ENCODE results near the gene PTPRM.

Gene PTPRM

GRCh38 chr18:7669361-7669760 is 102.2 kb downstream of the PTPRM start:
- DNase-seq (ENCODE audit: low read depth): no peak

DNA sequence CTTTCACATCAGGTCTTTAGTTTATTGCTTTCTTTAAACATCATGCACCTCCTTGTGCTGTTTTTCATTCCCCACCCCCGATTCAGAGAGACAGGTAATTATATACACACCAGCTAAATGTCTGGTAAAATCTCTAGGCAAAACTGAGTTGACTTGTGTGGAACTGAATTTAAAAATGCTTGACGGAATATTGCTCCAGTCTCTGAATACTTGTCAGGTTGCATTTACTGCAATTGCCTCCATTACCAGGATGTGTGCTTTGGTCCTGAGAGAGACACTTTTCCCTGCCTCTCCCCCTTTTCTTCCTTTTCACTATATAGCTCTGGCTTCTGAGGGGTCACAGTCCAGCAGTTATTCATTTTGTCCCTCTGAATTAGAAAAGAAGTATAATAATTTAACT is 104.0 kb downstream of the PTPRM start:
- no peak for DNase-seq (ENCODE audit: low read depth)

DNA sequence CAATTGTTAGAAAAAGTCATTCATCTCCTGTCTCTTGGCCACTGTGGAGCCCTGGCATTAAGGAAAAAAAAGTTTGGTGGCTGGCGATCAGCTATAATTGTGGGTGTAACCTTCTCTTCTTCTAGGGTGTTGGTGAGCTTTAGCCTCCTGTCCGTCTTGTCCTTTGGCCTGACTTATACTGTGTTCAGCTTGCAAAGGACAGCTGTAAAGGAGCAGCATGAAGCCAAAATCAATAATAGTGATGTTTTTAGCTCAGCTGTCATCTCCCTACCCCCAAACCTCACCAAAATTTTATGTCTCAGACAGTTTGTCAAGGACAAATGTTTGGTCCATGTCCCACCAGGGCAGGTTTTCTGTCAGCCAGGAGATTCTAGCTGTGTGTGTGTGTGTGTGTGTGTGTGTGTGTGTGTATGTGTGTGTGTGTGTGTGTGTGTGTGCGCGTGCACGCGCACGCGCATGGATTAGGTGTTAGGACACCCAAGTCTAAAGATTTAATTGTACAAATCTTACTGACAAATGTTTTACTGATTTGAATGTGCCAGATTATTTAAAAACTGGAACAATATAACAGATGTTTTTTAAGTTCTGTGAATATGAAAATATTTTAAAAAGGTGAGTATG is 109.2 kb downstream of the PTPRM start:
- no peak for DNase-seq (ENCODE audit: low read depth)

DNA sequence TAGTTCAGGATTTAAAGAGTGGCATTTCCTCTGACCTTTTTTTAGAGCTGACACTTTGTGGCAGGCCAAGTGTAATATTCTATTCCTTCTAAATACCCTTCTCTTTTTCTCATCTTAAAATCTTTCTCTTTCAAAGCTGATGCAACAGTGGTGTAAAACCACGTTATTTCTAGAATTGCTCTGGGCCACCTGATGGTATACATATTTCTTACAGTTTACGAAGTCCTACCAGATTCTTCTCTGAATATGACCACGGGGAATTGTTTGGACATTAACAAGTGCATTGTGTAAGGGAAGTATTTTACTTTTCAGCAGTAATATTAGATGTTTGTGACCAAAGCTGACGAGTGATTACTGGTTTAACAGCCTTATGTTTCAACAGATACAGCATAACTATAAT is 109.9 kb downstream of the PTPRM start:
- no peak for DNase-seq (ENCODE audit: low read depth)

DNA sequence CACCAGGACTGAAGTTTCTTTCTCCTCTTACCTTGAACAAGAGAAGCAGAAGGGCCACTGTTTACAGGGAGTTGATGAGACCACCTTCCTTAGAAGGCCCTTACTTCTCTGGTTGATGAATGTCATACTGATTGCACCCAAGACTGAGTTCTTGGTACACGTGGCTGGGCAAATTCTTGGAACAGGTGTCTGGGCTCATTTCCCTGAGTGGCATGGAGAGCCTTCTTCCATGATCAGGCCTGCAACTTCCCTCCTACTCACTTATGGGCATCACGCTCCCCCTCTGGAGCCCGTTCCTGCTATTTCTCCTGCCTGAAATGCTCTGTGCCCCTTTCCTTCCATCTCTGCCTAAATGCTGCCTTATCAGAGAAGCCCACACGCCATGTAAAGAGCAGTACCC is 110.3 kb downstream of the PTPRM start:
- no peak for DNase-seq (ENCODE audit: low read depth)

DNA sequence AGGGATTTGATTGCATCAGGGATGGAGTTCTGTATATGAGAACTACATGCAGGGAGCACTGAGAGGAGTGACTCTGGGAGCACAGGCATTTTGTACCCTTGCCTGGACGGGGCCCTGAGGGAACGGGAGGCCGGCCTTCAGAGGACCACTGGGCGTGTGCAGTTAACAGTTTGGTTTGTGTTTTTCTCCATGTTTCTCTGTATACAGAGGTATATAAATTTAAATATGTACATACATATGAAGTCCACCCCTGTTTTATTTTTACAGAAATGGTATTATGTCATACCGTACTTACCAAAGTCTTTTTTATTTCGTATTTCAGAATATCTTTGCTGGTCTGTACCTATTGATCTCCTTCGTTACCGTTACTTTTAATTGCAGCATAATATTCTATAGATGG is 111.3 kb downstream of the PTPRM start:
- DNase-seq (ENCODE audit: low read depth): no peak

- DNase-seq (ENCODE audit: low read depth): no peak
These were observed 111.7 kb downstream of the PTPRM start for GRCh38 chr18:7678801-7679200.

GRCh38 chr18:7681298-7681697 is 114.2 kb downstream of the PTPRM start:
- DNase-seq (ENCODE audit: low read depth): no peak

GRCh38 chr18:7682321-7682720 is 115.2 kb downstream of the PTPRM start:
- no peak for DNase-seq (ENCODE audit: low read depth)

- no peak for DNase-seq (ENCODE audit: low read depth)
These were observed 116.6 kb downstream of the PTPRM start for GRCh38 chr18:7683753-7684152.

DNA sequence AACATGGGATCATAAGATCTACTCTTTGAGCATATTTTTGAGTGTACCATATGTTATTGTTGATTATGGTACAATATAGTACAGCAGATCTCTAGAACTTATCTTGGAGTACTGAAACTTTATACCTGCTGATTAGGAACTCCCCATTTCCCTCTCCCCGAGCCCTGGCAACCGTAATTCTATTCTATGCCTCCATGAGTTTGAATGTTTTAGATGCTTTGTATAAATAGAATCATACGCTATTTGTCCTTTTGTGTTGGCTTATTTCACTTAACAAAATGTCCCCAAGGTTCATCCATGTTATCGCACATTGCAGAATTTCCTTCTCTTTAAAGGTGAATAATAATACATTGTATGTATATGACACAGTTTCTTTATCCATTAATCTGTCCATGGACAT is 117.2 kb downstream of the PTPRM start:
- DNase-seq (ENCODE audit: low read depth): no peak

DNA sequence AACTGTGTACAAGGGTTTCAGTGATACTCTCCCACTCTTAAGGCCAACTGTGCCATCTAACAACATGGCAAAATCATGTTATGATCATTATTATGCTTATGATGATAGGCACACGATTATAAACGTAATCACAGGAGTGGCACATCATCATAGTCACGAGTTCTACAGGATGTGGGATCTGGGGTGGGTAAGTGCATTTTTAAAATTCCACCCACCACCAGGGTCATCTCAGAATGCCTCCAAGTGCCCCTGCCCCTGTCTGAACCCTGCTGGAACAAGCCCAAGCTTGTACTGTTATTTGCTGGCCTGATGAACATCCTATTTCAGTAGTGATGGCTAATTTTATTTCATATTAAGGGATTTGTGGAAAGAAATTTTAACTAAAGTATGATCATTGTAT is 117.8 kb downstream of the PTPRM start:
- DNase-seq (ENCODE audit: low read depth): no peak

- no peak for DNase-seq (ENCODE audit: low read depth)
These were observed 119.2 kb downstream of the PTPRM start for GRCh38 chr18:7686278-7686677.

GRCh38 chr18:7688580-7688979 is 121.5 kb downstream of the PTPRM start:
- DNase-seq (ENCODE audit: low read depth): no peak

GRCh38 chr18:7691206-7691605 is 124.1 kb downstream of the PTPRM start:
- no peak for DNase-seq (ENCODE audit: low read depth)

DNA sequence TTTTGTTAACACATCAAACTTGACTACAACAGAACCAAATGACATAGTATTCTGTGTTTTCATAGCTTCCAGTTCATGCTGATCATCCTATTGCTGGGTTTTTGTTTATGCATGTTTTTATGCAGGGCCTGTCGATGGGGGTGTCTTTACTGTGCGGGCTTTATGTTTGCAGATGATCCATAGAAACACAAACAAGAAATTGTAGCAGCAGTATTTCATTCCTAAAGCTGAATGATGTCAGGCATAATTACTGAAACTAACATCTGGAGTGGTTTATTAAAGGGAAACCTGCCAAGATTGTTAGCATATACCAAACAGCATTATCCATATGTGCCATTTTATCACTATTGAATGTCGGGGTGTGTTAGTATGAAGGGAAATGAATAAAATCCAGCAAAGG is 129.7 kb downstream of the PTPRM start:
- DNase-seq (ENCODE audit: low read depth): no peak

DNA sequence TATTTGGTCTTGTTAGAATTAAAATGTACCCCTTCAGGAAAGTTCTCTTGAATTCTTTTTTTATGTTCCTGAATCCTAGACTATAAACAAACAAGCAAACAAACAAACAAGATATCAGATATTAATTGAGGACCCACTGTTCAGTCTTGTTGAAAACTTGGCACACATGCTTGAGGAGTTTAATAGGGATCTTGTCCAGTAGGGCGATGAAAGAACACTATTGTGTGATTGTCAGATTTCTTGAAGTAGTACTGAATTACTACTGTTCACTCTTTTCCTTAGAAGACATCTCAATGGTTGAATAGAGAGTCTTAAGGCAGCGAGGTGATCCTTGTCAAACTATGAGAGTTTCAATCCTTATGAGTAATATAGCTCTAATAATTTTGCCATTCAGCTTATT is 130.2 kb downstream of the PTPRM start:
- DNase-seq (ENCODE audit: low read depth): no peak

DNA sequence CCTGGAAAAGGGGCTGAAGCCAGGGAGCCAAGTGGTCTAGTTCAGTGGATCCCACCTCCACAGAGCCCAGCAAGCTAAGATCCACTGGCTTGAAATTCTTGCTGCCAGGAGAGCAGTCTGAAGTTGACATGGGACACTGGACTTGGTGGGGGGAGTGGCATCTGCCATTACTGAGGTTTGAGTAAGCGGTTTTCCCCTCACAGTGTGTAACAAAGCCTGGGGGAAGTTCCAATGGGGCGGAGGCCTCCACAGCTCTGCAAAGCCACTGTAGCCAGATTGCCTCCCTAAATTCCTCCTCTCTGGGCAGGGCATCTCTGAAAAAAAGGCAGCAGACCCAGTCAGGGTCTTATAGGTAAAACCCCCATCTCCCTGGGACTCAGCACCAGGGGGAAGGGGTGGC is 144.4 kb downstream of the PTPRM start:
- no peak for DNase-seq (ENCODE audit: low read depth)

GRCh38 chr18:7720395-7720794 is 153.3 kb downstream of the PTPRM start:
- no peak for DNase-seq (ENCODE audit: low read depth)

DNA sequence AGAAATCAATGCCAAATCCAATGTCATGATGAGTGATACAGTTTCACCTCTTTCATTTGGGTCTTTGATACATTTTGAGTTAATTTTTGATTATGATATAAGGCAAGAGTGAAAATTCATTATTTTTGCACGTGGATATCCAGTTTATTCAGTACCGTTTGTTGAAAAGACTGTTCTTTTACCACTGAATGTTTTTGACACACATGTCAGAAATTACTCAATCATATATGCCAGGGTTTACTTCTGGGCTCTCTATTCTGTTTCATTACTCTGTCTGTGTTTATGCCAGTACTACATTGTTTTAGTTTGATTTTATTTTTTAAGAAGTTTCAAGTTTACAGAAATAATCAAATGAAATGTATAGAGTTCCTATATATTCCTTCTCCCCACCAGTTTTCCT is 154.4 kb downstream of the PTPRM start:
- no peak for DNase-seq (ENCODE audit: low read depth)

DNA sequence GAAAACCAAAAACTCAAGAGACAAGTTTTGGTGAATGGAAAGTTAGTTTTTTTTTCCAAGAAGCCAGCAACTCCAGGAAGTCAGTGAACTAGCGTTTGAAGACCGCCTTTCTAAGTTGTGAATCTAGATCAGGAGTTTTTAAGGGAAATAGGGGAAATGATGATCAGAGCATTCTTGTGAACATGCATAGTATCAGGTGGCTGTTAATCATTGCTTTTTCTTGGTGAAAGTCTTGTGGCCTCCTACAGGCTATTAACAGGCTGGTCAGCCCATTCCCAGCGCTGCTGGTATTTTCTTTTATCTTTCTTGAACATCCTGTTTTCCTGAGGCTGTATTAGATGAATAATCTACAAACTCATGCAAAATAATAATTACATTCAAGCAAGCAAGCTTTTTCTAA is 155.8 kb downstream of the PTPRM start:
- no peak for DNase-seq (ENCODE audit: low read depth)

- DNase-seq (ENCODE audit: low read depth): no peak
These were observed 156.4 kb downstream of the PTPRM start for GRCh38 chr18:7723558-7723957.

GRCh38 chr18:7725473-7725872 is 158.4 kb downstream of the PTPRM start:
- no peak for DNase-seq (ENCODE audit: low read depth)

GRCh38 chr18:7725897-7726296 is 158.8 kb downstream of the PTPRM start:
- no peak for DNase-seq (ENCODE audit: low read depth)

- DNase-seq (ENCODE audit: low read depth): no peak
These were observed 159.4 kb downstream of the PTPRM start for GRCh38 chr18:7726522-7726921.
